ENCODE results near the gene HS3ST3B1.

The HS3ST3B1 gene

DNA sequence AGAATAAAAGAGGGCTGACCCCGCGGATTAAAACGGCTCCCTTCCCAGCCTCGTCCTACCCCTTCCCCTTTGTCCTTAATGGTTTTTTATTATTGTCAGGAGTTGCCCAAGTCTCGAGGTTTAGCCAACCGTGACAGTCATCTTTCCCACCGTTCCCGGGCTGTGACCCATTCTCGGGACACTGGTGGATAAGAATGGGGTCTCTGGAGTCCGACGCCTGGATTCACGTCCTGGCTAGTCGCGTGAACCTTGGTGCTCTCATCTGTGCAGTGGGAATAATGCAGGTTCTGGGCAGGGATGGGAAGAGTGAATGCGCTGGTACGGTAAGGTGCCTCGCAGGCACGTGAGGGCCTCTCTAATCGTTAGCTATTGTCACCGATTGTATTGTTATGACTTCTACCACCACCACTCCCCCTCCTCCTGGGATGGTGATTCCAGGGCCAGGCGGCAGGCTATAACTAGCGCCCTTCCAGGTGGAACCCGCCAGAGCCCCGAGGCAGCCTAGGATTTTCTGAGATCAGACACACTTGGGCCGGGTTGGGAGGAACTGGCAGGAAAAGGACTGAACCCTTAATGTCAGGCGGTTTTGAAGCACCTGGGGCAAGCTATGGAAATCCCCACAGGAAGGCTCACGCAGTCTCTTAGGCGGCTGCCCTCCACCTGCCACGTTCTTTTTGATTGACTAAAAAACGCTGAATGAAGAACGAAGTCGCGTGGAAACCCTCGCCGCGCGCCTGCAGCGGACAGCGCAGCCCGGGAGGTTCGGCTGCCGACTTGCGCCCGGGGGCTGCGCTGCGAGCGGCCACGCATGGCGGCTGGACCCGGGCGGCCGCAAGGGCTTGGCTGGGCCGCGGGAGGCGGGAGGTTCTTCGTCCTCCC is 2.7 kb downstream of the HS3ST3B1 start:
- DNase-seq (ENCODE audit: low read depth in 2 of 2) = no peak

DNA sequence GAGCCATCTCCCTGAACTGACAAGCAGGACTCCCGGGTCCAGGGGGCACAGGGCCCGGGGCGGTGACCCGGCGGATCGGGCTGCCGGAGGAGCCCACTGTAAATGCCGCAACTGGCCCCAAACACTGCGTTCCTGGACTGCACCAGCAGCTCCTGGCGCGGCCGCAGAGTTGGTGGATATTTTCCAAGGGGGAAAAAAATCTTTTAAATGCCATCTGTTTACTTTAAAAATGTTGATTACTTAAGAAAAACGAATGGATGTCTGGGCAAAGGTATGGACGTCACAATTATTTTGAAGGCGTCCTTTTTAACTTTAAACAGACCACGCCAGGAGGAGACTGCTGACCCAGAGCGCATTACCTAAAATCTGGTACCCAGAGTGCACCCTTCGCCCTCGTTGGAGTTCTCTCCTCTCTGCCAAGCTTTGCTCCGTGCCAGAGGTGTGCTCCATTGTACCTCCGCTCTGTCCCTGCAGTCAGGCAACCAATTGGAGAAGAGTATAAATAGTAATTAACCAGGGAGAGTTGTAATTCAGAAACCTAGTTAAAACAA is 3.4 kb downstream of the HS3ST3B1 start:
- no peak for DNase-seq (ENCODE audit: low read depth in 2 of 2)

DNA sequence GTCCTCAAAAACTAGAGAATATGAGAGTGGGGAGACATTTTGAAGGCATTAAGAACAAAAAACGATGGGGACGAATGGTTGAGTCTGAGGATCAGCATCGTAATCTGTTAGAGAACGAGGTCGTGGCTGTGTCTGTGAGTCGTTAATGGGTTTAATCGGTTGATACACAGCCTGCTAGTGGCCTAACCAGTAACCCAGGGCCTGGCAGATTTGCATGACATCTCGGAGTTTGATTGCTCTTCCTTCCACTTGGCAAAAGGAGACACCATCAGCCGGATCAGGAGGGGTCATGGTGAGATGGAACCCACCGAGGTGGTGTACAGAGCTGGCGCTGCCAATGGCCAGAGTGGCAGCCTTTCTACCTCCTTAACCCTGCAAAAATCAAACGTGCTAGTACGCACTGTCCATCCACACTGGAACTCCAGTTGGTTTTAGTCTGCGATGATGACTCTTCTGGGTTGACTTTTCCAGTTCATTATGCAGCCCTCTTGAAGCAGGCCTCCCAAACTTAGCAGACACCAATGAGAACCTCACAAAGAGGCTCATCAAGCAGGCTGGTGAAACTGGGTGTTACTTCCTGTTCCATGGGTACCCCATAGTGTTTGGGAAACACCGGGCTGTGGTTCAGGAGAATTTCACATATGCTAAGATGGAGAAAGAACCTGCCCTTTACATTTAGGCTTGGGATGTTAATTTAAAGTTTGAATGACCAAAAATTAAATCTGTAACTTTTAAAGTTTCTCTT is 4.1 kb downstream of the HS3ST3B1 start:
- no peak for DNase-seq (ENCODE audit: low read depth in 2 of 2)

DNA sequence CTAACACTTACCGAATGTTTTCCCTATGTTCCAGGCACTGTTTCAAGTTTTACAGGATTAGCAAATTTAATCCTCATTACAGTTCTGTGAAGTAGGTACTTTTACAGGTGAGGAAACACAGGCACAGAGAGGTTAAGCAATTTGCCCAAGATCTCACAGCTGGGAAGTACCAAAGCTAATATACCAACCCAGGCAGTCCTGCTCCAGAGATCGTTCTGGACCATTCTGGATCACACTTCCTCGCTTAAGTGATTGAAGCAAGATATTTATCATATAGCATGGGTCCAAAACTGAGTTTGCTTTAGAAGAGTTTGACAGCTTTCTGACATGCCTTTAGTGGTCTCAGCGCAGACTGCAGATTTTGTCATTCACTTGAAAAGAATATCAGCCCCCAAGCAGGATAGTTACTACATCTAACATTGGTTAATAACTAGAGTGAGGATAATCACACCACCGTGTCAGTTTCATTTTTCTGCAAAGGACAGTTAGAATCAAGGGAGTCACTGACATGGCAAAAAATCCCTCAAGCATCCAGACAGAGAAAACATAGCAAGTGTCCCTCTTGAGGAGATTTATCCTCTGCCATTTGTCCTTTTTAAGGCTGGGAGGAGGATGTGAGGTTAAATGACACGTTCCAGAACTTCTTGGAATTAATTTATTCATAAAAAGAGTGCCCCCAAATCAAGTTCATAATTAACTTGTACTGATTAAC is 5.1 kb downstream of the HS3ST3B1 start:
- no peak for DNase-seq (ENCODE audit: low read depth in 2 of 2)

DNA sequence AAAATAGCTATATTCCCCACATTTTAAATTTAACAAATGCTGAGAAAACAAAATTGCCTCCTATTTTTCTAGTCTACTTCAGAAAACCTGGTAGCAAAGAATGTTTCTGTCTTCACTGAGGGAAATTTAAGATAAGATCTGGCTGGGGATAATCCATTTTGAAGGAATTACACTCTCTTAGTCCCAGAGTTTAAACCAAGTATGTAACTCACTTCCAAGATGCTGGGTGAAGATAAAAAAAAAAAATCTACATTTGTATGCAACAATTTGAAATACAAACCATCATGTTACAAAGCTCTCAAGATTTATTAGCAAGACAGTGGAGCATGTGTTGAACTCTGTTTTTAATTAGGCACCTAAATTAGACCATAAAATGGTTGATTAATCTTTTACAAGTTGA is 5.7 kb downstream of the HS3ST3B1 start:
- DNase-seq (ENCODE audit: low read depth in 2 of 2) = peak in 1 of 2 experiments; percentile 66

DNA sequence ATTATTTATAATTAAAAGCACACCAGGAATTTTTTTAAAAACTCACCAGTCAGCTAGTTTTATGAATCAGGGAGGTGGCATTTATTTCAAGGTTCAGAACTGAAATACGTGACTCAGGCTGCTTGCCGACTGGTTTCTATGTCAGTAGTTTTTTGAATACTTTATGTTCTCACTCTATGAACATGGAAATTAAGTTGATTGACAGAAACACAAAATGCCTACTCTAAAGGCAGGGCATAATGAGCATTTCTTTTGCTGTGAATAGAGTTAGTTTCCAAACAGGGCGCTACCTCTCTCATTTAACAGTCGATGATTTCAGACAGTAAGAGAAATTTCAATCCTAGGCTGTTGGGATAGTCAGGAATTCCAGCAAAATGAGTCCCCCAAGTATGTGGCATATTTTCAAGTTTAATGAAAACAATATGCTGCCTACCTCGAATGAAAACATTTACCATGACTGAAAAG is 6.7 kb downstream of the HS3ST3B1 start:
- DNase-seq (ENCODE audit: low read depth in 2 of 2) = peak; percentile 82

DNA sequence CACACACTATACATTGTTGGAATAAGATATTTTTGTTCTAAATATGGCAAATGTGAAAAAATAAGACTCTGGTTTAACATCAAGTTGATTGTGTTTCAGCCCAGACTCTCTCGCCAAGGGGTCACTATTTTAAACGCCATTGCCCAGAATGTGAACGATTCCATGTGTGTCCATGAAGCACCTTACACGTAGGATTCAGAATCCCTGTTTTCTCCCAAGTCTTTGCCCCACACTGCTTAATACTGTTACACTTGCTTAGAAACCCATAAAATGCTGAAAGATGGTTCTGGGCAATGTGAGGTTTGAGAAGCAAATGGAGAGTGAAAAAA is 7.7 kb downstream of the HS3ST3B1 start:
- no peak for DNase-seq (ENCODE audit: low read depth in 2 of 2)

DNA sequence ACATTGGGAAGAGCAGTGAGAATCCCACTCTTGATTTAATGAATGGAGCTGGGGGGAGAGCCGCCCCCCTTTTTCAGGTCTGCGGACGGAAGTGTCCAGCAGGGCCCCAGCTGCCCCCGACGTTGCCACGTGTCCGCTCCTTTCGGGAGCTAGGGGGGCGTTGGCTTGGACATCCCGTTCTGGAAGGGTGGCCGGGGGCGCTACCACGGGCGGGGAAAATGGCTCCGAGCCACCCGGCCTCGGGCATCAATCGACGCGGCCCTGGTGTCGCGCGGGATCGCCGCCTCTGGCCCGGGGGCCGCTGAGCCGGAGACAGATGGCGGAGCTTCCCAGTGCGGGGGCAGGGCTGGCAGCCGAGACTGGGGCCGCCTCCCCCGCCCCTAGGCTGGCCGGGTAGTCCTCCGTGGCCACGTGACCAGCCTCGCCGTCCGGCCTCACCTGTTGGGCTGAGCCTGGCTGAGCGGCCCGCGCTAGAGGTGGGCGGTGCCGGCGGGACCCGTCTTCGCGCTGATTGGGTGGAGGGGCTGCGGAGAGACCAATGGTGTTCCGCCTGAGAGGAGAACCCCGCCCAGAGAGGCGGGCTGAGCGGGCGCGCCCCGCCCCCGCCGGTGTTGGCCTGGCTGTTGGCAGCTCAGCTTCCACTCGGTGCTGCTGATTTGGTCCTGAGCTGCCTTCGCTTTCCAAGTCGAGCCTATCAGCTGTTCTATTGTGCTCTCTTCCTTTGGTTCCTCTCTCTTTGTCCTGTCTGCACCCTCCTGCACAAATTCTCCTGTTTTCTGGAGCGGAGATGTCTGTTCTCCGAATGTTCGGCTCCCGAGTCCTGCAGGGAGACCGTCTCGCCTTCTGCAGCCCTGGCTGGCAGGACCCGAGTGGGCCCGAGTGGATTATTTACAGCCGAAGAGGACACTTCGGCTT is 8.3 kb downstream of the HS3ST3B1 start:
- DNase-seq (ENCODE audit: low read depth in 2 of 2) = peak; percentile 83 to 84

DNA sequence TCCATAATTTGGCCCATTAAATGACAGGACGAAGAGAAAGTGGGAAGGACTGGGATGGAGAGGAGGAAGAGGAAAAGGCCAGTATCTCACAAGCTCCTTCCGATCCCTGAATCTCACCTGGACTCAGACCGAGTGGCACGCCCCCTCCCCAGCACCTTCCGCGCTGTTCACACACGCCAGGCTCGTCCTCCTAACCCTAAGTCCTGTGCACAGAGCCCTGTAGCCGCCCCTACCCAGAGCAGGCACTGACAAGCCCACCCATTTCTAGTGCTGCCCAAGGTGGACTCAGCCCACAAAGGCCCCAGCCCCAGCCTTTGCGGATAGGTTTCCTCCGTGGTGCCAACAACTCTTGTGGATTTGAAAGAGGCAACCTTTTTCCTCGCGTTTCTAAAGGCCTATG is 9.2 kb downstream of the HS3ST3B1 start:
- DNase-seq (ENCODE audit: low read depth in 2 of 2) = no peak

DNA sequence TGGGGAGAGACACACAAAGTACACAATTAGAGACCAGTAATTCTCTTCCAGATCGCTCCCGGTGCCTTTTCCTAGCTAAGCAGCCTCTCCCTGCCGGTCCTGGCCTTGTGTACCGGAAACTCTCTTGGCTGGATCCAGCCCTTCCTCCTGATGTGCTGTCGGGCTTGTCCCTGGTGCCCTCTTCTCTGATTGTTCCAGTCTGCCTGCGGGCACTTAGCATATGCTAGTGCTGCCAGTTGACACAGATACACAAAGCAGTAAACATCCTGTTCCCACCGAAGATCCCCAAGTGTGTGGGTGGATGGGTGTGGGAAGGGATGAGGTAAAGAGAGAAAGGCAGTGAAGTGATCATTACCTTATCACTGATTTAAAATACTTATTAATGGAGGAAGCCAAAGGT is 9.7 kb downstream of the HS3ST3B1 start:
- no peak for DNase-seq (ENCODE audit: low read depth in 2 of 2)

DNA sequence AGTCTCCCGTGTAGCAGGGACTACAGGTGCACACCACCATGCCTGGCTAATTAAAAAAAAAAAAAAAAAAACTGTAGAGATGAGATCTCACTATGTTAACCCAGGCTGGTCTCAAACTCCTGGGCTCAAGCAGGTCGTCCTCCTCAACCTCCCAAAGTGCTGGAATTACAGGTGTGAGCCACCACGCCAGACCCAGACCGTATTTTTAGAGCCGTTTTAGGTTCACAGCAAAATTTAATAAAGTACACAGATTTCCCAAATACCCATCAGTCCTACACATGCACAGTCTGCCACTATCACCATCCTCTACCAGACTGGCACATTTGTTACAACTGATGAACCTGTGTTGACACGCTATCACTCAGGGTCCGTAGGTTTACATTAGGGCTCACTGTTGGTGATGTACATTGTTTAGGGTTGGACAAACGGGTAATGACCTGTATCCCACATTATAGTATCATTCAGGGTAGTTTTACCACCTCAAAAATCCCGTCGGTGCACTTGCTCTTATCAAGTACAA is 10.4 kb downstream of the HS3ST3B1 start:
- no peak for DNase-seq (ENCODE audit: low read depth in 2 of 2)

DNA sequence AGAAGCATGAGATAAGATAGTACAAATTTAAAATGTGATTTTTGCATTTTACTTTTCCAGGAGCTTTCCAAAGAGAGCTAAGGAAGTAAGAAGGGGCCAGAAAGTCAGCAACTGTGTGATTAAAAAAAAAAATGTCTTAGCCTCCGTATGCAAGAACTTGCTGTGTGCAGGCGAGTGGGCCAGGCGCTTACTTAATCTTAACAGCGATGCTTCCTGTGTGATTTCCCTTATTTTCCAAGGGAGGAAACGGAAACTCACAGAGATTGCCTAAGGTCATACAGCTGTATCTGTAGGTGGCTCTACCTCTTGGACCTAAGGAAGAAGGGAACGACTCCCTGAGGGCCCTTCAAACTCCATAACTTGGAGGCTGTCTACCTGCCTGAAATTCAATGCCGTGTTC is 11.1 kb downstream of the HS3ST3B1 start:
- DNase-seq (ENCODE audit: low read depth in 2 of 2) = no peak

DNA sequence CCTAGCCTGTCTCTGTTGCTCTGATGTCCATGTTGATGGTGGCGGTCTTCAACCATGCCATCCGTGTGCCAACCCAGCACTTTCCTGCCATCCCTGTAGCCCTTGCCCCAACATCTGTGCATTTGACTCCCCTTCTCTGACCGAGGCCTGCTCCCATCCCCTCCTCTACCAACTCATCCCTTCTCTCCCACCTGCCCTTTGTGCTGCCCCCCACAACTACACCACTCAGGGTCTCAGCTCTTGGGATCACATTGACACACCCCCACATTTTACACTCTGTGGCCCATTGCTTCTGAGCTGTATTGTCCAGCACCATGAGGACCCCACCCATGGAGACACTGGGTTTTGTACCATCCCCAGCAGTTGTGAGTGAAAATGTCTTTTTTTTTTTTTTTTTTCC is 11.6 kb downstream of the HS3ST3B1 start:
- no peak for DNase-seq (ENCODE audit: low read depth in 2 of 2)

DNA sequence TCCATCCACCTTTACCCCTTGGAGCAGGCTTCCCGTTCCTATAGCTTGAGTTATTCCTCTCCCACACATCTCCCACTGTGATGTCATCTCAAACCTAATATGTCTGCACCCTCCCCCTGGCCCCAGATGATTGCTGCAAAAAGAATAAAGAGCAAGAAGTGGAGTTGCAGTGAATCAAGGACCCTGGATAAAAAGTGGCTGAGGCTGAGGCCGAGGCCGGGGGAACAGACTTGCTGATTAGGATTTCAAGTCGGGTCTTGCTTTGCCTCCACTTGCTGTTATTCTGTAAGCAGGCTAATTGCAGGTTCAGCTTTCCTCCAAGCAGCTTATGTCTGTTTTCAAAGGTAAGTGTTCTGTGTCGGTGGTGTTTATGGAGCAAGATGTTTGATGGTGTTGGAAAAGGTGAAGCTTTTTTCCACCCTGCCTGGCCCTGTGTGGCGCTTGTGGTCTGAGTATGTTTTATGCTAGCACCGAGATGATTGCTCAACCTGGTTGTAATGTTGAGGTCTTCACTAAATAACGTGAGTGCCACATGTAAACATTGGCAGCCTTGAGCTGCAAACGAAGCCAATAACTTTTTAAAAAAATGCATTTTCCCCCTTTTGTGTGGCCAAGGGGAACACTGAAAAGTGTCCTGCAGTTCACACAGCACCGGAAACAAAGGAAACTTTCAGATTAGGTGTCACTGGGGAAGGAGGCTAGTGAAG is 15.4 kb downstream of the HS3ST3B1 start:
- DNase-seq (ENCODE audit: low read depth in 2 of 2) = no peak

DNA sequence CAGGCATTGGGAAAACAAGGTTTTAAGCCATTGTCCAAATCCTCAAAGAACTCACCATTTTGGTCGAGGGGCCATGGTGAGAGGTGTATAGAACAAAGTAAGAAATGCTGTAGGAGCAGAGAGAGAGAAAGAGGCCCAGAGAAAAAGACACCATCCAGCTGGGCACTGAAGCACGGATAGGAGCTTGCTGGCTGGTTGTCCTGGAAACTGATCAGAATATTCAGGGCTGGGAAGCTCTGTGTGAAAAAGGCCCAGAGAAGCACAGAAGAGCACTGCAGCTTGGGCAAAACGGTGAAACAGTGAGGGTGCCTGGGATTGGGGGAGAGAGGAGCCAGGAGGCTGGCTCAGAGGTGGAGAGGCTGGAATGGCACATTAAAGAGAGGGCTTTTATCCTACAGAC is 16.5 kb downstream of the HS3ST3B1 start:
- no peak for DNase-seq (ENCODE audit: low read depth in 2 of 2)

DNA sequence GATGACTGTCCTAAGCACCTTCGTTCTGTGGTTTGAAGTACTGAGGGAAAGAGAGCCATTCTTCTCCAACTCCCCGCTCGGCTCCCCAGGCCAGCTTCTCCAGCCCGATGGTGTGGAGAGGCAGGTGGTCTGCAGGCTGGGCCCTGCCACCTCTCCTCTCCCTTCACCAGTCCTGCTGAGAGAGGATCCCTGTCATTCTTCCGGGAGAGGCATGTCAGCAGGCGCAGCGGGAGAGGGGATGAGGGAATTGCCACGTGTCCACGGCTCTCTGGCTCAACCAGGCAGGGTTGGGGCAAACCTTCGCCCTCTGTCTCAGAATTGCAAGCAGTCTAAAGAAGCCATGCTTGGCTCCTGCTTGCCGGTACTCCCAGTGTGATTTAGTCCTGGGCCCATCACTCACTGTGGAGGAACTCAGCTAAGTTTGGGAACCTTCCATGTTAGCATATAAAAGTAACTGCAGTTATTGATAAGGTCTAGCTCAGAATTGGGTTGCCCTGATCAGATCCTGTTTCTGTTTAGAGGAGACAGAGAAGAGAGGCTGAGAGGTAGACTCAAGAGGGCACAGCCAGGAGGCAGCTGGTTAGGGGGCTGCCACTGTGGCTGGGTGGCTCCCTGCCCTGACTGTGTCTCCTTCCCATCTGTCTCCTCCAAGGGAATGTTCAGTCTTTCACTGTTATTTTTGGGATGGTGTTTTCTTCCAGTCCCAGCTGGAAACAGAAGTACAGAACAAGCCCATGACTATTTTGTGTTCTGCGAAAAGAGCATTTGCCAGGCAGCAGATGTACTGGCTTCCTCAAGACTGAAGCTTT is 17.4 kb downstream of the HS3ST3B1 start:
- no peak for DNase-seq (ENCODE audit: low read depth in 2 of 2)

DNA sequence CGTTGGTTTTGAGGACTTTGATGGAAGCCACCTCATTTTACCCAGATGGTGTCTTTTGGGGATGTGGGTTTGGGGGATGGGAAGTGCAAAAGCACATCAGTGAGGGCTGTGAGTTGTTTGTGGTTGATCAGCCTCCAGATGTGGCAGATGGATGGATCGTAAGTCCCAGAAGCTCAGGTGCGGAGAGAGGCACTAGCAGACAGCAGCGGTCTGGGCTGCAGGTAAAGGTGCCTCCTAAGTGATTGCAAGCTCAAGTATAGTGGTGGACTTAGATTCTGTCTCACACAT is 18.0 kb downstream of the HS3ST3B1 start:
- no peak for DNase-seq (ENCODE audit: low read depth in 2 of 2)

DNA sequence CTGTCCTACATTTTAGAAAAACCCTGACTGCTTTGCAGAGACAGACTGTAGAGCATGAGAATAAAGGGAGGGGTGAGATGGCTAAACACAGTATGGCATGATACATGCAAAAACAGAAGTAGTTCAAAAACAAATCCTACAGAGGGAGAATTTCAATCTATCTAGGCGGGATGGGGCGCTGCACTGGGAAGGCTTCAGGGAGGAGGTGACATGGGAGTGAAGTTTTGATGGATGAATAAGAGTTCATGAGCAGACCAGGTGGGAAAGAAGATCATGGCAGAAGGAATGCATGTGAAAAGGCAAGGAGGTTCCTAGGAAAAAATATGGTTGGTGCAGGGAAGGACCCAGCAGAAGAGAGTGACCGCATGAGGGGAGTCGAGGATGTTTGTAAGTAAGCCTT is 19.2 kb downstream of the HS3ST3B1 start:
- DNase-seq (ENCODE audit: low read depth in 2 of 2) = no peak

DNA sequence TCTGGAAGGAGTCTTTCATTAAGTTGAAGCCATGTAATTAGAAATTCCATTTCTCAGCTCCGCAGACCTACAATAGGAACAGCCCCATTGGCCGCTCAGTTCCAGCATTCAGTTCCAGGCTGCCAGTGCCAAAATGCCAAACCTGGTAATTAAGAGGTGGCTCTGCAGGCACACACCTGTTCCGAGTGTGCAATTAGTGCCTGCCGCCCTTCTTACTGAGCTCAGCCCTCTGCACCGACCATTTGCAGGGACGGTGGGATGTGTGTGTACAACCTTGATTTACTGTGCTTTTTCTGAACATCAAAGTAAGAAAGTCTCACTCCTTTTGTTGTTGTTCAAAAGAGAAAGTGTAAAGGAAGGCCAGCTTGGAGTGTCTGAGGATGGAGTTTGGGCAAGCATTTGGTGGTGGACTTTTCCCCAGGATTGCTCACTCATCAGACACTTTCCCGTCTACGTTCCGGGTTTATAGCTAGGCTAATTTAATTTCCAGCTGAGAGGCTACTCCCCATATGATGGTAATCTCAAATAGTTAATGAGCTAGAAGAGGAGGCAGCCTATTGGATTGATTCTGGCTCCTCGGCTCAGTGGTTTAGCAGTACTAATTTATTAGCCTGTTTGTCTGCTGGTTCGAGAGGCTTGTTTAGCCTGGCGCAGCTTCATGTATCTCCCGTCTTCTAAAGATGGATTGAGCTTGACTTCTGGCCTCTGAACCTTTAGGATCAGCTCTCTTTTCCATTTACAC is 20.0 kb downstream of the HS3ST3B1 start:
- DNase-seq (ENCODE audit: low read depth in 2 of 2) = no peak

Measured in fibroblast of skin of left quadriceps (primary cell).